Inflammatory macrophage treated with lipopolysaccharide for 1 hour (primary cell): ENCODE data around the gene FHIT.

Experiments used
- DNase-seq, 2 donors: peaks; one replicate each; pipeline ENCODE4 v3.0.0-alpha.2; 2020 to 2022

The FHIT gene

DNA sequence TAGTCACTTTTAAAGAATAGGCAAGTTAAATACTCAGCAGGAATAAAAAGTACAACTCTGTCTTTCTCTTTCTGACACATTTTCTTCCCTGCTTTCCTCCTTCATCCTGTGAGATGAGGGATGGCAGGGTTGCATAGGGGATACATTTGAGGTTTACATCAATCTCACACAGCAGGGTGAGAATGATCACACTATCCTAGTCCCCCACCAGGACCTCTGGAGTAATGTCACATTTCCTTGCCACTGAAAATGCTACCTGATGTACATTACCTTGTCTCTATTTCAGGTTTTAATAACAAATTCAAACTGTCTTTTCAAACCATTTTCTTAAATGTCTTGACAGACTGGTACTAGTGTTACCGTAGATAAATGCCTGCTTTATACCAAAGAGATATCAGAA is 816.9 kb downstream of the FHIT start:
- no peak for DNase-seq

GRCh38 chr3:60431599-60431958 is 819.7 kb downstream of the FHIT start:
- DNase-seq: no peak

DNA sequence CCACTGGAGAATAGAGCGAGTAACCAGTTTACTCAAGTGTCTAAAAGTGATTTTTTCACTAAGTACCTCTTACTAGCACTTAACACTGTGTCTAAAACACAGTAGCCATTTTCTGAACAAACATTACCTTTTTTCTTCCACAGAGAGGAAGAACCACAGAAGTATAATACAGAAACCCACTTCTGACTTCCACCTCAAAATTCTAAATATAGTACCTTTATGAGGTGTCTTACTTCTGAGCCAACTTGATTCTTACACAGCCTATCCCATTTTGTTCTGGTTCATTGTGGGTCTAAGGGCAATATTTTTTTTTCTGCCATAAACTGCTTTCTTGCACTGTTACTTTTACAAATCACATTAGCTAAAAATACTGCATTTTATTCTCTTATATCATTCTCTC is 821.0 kb downstream of the FHIT start:
- no peak for DNase-seq

- no peak for DNase-seq
Observed at GRCh38 chr3:60427109-60427508, 824.1 kb downstream of the FHIT start.

- no peak for DNase-seq
Observed at GRCh38 chr3:60424942-60425341, 826.3 kb downstream of the FHIT start.

GRCh38 chr3:60424034-60424433 is 827.2 kb downstream of the FHIT start:
- no peak for DNase-seq

DNA sequence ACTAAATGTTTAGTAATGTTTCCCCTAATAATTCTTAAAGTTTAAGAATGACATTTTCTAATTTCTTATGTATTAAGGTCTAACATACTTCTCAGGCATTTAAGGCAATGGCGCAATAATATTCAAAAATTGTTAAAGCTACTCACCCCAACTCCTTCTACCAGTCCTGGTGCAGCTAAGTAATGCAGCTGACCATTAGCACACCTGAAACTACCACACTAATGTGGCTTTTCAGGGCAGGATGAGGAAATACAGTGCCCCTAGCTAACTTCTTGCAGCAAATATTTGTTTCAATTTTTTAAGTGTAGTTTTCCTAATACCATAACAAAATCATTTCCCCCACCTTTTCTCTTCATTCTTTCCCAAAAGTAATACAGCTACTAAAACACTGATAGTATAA is 827.7 kb downstream of the FHIT start:
- no peak for DNase-seq

DNA sequence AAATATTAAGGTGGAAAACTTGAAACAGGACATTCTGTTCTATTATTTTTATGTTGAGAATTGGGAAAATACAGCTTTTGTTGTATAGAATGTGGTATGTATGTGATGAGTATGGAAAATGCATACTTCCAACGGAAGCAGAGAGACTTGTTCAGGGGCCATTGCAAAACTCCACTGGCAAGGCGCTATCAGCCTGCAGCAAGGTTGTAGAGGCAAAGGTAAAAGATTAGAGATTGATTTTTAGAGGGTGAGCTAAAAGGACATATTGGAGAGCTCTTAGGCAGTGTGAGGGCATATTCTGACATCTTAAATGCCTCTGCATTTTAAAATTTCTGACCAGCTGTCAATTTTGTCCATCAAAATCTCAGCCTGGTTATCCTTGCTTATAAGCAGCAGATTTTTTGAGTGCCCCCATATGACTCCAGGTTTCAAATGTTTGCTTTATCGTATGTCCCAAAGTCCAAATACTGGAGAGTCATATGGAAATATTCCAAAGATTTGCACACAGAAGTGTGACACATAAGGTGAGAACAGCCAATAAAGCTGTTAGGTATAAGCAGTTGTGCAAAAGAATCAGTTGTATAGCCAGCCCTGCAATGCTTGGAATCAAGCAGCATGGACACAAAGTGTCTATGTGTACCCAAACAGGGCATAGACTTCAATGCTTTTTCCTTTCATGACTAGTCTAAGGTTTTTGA is 829.4 kb downstream of the FHIT start:
- DNase-seq: no peak

DNA sequence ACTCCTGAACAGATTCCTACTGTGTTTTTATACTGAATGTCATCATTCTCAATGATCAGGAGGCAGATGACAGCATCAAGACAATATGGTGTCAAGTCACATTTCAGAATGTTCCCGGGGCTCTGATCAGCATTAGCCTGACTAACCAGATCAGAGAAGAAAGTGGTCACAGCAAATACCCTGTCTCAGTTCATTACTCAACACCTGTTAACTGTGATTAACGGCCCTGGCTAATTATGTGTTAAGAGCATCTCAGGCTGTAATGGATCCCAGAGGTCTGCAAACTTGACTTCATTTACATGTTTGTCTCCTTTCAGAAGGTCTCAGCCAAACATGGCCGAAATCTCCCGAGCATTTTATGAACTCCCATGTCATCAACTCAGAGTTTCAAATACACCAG is 833.7 kb downstream of the FHIT start:
- no peak for DNase-seq

DNA sequence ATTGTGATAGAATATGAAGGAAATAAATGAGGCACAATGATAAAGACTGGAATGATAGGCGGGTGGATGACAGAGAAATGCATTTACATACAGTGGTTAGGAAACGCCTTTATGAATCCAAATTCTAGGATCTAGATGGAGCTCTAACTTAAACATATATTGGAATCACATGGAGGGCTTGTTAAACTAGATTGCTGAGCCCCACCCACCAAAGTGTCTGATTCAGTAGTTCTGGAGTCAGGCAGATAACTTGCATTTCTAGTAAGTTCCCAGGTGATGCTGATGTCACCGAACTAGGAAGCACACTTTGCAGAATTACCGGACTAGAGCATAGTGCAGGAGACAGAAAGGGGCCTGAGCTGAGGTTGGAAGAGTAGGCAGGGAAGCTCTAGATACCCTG is 837.2 kb downstream of the FHIT start:
- DNase-seq: no peak

DNA sequence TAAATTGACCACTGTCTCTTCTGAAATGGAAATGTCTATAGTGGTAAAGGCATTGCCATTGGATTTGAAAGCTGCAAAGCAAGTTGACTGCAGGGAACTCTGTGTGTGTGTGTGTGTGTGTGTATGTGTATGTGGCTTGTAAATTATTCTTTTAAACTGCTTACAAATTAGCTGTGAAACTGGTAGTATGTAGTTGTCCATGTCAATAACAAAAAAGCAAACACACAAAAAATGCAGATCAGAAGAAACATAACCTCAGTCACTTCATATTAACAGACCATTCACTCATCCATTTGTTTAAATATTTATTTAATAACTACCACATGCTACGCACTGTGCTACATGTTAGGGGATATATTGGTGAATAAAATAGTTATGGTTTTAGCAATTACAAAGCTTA is 837.7 kb downstream of the FHIT start:
- DNase-seq: no peak

- DNase-seq: no peak
Observed at GRCh38 chr3:60403866-60404265, 847.4 kb downstream of the FHIT start.

DNA sequence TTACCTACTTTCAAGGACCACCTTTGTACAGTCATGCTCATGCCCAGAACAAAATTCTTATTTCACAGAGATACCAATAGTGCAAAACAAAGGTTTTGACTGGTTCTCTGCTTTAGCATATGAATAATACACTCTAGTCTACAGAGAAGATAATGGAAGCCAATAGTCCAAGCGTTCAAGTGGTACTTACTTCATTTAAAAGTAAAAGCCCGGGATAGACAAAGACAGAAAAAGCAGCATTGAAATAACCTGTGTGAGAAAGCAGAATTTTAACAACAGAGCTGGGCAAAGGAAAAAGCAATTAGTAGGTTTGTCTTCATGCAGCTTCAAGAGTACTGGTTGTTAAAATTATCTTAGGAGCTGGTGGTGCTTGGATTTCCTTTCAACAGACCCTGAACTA is 848.3 kb downstream of the FHIT start:
- DNase-seq: no peak

DNA sequence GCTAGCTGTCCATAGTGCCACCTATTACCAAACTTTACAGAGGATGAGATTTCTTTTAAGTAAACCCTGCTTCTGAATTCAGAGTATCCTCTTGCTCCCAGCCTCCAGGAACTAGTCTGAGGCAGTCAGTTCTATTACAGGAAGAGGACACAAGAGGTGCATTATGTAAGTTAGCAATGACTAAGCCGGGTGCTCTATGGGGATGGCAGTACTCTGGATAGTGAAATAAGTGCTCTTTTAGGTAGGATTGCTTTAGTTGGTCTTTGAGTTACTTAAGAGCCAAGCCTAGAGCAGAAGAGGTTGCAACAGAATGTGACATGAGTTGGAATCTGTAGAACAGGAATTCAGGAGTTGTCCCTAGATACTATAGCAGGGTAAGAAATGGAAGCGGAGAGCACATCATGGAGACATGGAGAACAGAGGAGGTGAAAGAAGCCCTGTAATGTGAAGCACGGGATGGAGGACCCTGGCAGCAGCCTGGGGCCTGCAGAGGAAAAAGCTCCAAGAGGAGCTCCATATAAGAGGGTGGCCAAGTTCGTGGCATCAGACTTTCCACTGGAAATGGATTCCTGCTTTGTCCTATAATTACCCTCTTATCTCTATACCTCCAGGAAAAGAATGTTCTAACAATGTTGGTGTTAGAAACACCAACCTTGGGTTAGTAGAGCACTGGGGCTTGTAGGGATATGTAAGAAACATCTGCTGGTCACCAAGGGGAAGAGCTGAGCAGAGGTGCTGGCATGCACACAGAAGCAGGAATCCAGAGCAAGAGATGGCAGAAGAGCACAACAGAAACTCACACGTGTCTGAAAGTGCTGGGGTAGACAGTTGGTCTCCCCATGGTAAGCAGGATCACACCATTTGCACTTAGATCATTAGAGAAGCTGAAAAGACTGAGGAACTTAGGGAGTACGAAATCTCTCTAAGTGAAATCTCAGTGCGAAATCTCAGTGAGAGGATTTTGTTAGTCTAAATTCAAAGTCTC is 851.1 kb downstream of the FHIT start:
- peak in 1 of 2 donors; percentile 24 for DNase-seq

GRCh38 chr3:60399292-60399691 is 852.0 kb downstream of the FHIT start:
- DNase-seq: no peak

DNA sequence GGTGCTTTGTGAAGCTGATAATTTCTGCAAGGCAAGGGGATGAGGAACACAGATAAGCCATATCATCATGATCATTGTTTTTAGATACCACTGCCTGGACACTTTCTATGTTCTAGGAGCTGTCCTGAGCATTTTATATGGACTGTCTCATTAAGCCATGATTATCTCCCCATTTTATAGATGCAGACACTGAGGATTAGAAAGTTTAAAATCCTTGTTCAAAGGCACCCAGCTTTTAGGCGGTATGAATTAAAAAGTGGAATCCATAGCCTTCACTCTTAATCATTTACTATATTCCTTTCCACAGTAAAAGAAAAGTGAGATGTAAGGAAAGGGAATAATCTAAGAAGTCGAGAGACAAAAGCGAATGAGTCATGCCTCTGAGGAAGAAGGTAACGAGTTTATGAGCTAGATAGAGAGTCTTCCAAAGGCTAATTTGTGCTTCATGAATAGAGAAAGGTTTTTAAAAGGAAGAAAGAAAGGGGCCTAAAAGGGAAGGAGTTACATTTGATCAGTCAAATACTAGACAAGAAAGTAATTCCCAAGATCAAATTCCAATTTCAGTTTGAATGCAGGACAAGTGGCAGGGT is 856.0 kb downstream of the FHIT start:
- DNase-seq: no peak

DNA sequence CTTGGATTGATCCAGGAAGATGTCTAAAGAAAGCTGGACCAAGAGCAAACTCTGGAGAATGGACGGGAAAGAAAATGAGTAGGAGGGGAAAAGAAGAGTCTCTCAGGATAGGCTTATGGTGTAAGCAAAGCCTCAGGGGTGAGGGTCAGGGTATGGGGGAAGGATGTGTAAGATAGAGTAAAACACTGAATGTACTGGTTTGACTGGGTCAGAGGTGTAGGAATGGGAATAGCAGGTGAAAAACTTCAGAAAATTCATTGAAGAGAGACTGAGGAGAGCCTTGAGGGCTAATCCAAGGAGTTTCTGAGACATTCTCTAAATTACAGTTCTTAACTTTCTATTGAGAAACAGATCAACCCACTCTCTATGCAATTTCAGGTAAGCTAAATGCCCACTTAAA is 857.3 kb downstream of the FHIT start:
- no peak for DNase-seq

DNA sequence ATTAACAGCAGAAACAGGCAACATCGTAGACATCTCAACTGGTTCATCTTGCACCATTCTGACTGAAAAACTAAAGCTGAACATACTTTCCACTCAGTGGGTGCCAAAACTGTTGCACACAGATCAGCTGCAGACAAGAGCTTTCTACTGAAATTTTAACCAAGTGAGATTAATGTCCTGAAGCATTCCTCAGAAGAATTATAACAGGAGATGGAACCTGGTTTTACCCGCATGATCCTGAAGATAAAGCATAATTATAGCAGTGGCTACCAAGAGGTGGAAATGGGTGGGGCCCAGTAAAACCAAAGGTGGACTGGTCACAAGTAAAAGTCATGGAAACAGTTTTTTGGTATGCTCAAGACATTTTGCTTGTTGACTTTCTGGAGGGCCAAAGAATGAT is 858.8 kb downstream of the FHIT start:
- no peak for DNase-seq

- no peak for DNase-seq
Observed at GRCh38 chr3:60391292-60391691, 860.0 kb downstream of the FHIT start.

DNA sequence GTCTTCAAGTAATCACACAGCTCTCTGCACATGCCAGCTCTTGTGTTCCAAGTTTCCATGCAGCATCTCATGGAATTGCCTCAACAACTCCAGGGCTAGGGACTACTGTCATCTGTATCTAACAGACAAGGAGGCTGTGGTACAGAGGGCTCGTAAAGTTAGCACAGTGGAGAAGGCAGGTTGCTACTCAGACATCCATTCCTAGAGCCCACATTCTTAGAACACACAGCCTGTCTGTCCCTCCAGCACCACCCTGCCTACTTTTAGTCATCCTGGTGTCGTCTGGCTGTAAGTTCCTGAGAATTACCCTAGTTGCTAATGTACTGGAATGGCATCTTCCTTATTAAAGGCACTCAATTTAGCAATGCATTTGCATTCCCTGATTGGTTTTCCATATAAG is 862.5 kb downstream of the FHIT start:
- no peak for DNase-seq

DNA sequence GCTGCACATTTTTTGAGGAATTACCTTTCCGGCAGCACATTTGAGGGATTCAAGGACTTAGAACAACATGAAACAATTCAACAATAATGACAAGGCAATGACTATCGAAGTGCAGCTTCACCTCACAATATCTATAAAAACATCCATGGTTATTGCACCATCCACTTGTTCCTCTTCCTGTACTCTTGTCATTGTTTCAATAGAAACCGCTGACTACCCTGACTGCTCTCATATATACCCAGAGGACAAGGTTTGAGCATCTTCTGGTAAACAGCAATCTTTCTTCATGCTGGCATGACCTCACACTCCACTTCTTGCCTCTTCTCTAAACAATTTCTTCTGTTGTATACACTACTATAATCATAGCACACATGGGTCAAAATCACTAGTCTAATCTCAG is 864.9 kb downstream of the FHIT start:
- DNase-seq: no peak

DNA sequence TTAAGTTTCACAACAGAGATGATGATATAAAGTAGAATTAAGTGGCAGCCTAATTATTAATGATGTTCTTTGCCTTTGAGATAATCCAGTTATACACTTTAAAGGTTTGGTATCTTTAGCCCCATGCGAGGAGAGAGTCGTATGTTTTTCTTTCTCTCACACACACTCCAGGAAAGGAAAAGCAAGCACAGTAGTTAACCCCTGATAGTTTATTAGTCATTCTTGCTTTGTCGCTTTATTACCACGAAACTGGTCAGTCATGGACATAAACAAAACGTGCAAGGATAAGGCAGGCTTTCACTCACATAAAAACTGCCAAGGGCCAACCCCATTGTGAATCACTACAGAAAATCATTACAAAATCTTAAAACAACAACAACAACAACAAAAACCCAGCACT is 866.9 kb downstream of the FHIT start:
- no peak for DNase-seq

DNA sequence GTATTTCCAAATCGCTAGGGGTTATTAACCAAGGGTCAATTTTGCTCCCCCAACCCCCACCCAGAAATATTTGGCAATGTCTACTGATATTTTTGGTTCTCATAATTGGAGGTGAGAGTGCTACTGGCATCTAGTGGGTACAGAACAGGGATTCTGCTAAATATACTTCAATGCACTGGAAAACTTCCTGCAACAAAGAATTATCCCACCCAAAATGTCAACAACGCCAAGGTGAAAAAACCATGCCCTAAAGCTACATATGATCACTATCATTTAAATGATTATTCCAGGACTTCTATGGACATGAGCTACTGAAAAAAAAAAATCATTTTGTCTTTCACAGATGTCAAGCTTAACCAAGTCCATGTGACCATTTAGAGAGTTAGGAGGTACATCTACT is 867.9 kb downstream of the FHIT start:
- DNase-seq: no peak

GRCh38 chr3:60366486-60366885 is 884.8 kb downstream of the FHIT start:
- no peak for DNase-seq
